ENCODE data around the gene BCDIN3D. TPM values are rescaled to one million over a fixed set of nuclear protein-coding genes. Genes with fewer than 3 reads are reported as not detected.

Gene BCDIN3D
- total RNA-seq, 2 donors from 2014 or later, result 3.3 to 3.7 TPM

DNA sequence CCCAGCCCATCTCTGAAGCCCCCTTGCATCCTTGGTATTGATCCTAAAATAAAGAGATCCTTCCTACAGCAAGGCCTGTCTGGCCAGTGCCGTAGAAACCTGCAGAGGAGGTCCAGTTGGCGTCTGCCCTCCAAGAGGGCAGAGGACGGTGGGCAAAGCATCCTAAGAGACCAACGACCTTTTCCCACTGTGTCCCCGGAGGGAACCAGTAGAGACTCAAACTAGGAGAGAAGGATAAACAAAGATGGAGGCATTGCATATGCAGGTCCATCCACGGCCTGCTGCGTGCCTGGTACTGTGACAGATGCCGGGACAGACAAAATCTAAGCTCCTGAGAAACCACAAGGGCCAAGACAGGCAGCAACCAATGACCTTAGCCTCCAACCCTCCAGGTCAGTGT lies 18.5 kb downstream of the BCDIN3D start:
- intact Hi-C loops (cut with DNase I), result no loop called here
- no peak for DNase-seq
- no peak overlapping the region for H3K27ac ChIP-seq

DNA sequence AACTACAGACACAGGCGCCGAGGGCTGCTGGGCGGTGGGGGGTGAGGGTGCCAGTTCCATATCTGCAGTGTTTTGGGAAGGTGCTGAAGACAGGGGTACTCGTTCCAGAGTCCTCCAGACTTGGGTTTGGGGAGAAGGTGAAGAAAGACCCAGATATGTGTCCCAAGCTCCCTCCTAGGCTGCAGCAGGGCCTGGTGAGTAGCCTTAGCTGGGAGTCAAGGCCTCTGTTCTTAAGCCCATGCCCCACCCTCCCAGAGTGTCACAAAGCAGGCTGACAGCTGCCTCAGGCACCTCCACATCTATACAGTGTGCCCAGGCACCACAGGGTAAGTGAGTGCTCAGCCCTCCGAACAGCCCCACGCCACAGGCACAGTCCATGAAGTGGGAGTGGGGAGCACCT lies 19.0 kb downstream of the BCDIN3D start:
- H3K27me3 ChIP-seq, result no peaks in the 10 kb centered on the region
- TF ChIP-seq, protein P1, sequence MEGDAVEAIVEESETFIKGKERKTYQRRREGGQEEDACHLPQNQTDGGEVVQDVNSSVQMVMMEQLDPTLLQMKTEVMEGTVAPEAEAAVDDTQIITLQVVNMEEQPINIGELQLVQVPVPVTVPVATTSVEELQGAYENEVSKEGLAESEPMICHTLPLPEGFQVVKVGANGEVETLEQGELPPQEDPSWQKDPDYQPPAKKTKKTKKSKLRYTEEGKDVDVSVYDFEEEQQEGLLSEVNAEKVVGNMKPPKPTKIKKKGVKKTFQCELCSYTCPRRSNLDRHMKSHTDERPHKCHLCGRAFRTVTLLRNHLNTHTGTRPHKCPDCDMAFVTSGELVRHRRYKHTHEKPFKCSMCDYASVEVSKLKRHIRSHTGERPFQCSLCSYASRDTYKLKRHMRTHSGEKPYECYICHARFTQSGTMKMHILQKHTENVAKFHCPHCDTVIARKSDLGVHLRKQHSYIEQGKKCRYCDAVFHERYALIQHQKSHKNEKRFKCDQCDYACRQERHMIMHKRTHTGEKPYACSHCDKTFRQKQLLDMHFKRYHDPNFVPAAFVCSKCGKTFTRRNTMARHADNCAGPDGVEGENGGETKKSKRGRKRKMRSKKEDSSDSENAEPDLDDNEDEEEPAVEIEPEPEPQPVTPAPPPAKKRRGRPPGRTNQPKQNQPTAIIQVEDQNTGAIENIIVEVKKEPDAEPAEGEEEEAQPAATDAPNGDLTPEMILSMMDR (IDR thresholded peaks at IDR 0.05), result no peak
- no peak overlapping the region for H3K27ac ChIP-seq
- DNase-seq, result no peak
- intact Hi-C loops (cut with DNase I), result no loop called here
- no peak overlapping the region for H3K9ac ChIP-seq (ENCODE audit: low read depth in 2 of 2, low read length in 2 of 2)
- no peaks in the 10 kb centered on the region for H3K4me1 ChIP-seq
- H3K4me3 ChIP-seq, result no peak overlapping the region
- H3K9me3 ChIP-seq, result no peaks in the 10 kb centered on the region
- no peaks in the 10 kb centered on the region for H3K36me3 ChIP-seq

More for the DNA sequence above, 18.5 kb downstream of the BCDIN3D start:
- Histone ChIP-seq H3K4me3 (no peak overlapping the region), H3K36me3 (no peaks in the 10 kb centered on the region), H3K9ac (ENCODE audit: low read depth in 2 of 2, low read length in 2 of 2) (no peak overlapping the region), H3K27me3 (no peaks in the 10 kb centered on the region), H3K4me1 (no peaks in the 10 kb centered on the region), H3K9me3 (no peaks in the 10 kb centered on the region)
- TF ChIP-seq, protein P1 (IDR thresholded peaks at IDR 0.05), result no peak

DNA sequence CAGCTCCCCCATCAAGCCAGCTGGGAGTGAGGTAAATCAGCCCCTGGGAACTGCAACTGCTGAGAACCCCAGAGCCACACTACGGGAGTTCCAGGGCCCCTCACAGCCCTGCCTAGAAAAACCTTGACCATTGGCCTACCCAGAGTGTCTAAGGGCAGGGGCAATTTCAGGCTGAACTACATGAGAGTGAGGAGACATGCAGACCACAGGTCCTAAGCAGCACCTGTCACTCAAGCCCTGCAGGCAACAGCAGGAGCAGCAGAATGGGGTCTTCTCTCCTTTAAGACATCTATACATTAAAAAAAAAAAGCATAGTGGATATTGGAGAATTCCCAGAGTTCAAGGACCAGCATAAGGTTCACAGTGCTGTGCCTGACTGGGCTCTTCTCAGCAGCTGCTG lies 19.6 kb downstream of the BCDIN3D start:
- Histone ChIP-seq H3K27ac (no peak overlapping the region), H3K4me3 (no peak overlapping the region), H3K27me3 (no peaks in the 10 kb centered on the region), H3K36me3 (no peaks in the 10 kb centered on the region), H3K9ac (ENCODE audit: low read depth in 2 of 2, low read length in 2 of 2) (no peak overlapping the region), H3K4me1 (no peaks in the 10 kb centered on the region), H3K9me3 (no peaks in the 10 kb centered on the region)
- TF ChIP-seq, protein P1 (IDR thresholded peaks at IDR 0.05), result no peak
- no peak for DNase-seq
- intact Hi-C loops (cut with DNase I), result no loop called here

DNA sequence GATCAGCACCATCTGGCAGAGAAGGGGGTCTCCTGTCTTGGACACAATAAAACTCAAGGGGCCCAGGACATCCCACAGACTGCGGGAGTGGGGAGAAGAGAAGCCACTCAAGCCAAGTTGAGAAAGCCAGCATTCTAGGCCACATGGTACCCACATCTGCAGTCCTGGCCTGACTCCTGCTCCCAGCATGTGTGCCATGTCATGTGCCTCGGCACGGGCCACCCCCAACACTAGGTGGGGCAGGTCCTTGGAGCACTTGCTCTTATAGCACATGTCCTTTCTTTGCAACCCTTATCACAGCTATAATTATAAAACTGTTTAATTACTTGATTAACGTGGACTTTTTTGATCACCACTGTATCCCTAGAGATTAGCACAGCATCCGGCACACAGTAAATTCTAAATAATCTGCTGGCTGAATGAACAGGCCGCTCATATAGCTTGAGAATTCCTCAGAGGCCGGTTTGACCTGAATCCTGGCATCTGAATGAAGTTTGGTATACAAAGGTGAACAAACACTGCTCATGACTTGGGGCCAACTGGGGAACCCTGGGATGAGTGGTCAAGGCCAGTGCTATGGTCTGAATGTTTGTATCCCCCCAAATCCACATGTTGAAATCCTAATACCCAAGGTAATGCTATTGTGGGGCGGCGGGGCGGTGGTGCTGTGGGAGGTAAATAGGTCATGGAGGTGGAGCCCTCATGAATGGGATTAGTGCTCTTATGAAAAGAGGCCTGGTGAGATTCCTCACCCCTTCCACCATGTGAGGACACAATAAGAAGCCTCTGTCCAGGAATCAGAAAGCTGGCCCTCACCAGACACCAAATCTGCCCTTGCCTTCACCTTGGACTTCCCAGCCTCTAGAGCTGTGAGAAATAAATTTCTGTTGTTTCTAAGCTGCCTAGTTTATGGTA lies 21.3 kb downstream of the BCDIN3D start:
- no peak overlapping the region for H3K27ac ChIP-seq
- intact Hi-C loops (cut with DNase I), result no loop called here
- H3K9ac ChIP-seq (ENCODE audit: low read depth in 2 of 2, low read length in 2 of 2), result no peak overlapping the region
- H3K4me1 ChIP-seq, result no peaks in the 10 kb centered on the region
- no peaks in the 10 kb centered on the region for H3K9me3 ChIP-seq
- no peak for DNase-seq
- H3K36me3 ChIP-seq, result no peaks in the 10 kb centered on the region
- TF ChIP-seq, protein P1 (IDR thresholded peaks at IDR 0.05), result no peak
- H3K4me3 ChIP-seq, result no peak overlapping the region
- H3K27me3 ChIP-seq, result no peaks in the 10 kb centered on the region

DNA sequence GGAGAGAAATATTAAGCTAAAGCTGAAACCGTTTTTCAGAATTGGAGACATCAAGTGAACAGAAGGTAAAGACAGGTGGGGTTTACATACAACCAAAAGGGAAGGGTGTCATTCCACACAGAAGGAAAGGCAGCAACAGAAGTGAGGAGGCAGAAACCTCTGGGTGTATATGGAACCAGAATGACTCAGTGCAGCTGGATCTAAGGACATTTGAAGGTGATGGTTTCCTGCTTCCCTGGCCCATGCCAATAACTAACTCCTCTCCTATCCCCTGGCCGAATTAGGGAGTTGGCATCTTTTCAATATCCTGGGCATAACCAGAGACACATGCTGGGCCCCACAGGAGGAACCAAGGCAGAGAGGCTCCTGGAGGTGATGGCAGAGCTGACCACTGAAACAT lies 23.1 kb downstream of the BCDIN3D start:
- Histone ChIP-seq H3K9me3 (no peaks in the 10 kb centered on the region), H3K27ac (no peak overlapping the region), H3K27me3 (no peaks in the 10 kb centered on the region), H3K36me3 (no peaks in the 10 kb centered on the region), H3K4me1 (no peaks in the 10 kb centered on the region), H3K4me3 (no peak overlapping the region), H3K9ac (ENCODE audit: low read depth in 2 of 2, low read length in 2 of 2) (no peak overlapping the region)
- no peak for DNase-seq
- intact Hi-C loops (cut with DNase I), result no loop called here
- TF ChIP-seq, protein P1 (IDR thresholded peaks at IDR 0.05), result no peak
